Erythroblast (primary cell): ENCODE results near the gene CDRT15L2.
"Not testable (repeated sequence)": the region's sequence is repeated elsewhere in the genome, so short reads cannot be mapped to it uniquely, and the experiment has no call there.

Source experiments
- GATA1 ChIP-seq: IDR thresholded peaks from 2 replicates; pipeline ENCODE4 v1.6.1; 2011; ENCODE audit warnings: low read depth, mild to moderate bottlenecking, control low read depth, low read length, moderate library complexity
- POLR2A ChIP-seq: IDR thresholded peaks from 2 replicates; pipeline ENCODE4 v1.6.1; 2011; ENCODE audit warnings: mild to moderate bottlenecking, low read length

DNA sequence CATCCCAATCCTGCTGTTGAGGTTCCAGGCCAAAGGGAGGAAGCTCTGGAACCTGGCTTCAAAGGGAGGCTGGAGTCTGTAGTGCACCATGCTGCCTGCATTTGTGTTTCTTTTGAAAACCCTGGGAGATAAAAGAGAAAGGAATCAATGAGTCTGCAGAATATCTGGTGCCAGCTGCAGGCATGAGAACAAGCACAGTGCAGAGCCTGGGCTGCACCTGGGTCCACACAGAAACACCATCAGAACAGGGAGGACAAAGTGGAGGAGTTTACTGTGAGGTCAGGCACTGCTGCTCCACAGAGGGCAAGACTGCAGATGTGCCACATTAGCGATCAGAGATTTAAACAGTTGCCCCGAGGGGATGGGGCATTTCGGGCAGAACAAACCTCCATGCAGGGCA lies 30.0 kb downstream of the CDRT15L2 start:
- TF ChIP-seq POLR2A, GATA1: not testable (repeated sequence)
